Stimulated activated CD8-positive, alpha-beta memory T cell treated with anti-CD3 and anti-CD28 coated beads, Interleukin-7, amount 100 ng/mL, for 4 hours (primary cell): ENCODE results near the gene NTF4.

ENCODE experiments used
- DNase-seq, 2 donors: peaks; one replicate each; pipeline ENCODE4 v3.0.0-alpha.2; 2020; ENCODE audit warnings: low read depth in 2 of 2

The NTF4 gene, protein sequence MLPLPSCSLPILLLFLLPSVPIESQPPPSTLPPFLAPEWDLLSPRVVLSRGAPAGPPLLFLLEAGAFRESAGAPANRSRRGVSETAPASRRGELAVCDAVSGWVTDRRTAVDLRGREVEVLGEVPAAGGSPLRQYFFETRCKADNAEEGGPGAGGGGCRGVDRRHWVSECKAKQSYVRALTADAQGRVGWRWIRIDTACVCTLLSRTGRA

DNA sequence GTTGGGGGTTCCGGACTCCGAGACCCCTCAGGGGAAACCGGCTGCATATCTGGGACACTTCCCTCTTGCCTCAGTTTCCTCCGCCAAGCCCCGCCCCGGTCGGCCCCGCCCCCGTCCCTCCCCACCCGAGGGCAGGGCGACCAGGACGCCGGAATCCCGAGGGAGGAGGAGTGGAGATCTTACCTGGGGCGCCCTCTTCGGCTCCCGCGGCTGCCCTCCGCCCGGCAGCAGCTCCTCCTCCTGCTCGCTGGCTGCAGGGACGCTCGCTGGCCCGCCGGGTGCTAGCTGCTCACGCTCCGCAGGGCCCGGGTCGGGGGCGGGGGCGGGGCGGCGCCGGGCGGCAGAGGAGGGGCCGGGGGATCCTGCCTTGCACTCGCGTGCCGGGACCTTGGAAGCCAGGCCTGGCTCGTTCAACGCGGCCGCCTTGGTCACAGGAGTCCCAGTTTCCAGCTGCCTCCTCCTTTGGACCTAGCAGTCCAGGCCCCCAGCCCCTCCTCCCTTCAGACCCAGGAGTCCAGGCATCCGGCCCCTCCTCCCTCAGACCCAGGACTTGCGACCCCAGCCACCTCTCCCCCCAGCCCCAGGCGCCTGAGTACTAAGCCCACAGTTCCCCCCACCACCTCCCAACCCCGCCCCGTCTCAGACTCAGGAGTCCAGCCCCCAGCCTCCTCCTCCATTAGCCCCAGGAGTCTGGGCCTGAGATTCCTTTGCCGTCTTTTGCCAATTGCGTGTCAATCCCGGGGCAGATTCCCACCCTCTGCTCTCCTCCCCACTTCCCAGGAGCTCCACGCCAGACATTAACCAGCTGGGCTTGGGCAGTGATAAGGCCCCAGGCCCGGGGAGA lies at the start of gene NTF4:
Gene NTF4, minus strand, starts transcription at position 51 of the 844 bp plus-strand sequence. CDS start 2,821 bp downstream, outside the sequence.
- no peak for DNase-seq

DNA sequence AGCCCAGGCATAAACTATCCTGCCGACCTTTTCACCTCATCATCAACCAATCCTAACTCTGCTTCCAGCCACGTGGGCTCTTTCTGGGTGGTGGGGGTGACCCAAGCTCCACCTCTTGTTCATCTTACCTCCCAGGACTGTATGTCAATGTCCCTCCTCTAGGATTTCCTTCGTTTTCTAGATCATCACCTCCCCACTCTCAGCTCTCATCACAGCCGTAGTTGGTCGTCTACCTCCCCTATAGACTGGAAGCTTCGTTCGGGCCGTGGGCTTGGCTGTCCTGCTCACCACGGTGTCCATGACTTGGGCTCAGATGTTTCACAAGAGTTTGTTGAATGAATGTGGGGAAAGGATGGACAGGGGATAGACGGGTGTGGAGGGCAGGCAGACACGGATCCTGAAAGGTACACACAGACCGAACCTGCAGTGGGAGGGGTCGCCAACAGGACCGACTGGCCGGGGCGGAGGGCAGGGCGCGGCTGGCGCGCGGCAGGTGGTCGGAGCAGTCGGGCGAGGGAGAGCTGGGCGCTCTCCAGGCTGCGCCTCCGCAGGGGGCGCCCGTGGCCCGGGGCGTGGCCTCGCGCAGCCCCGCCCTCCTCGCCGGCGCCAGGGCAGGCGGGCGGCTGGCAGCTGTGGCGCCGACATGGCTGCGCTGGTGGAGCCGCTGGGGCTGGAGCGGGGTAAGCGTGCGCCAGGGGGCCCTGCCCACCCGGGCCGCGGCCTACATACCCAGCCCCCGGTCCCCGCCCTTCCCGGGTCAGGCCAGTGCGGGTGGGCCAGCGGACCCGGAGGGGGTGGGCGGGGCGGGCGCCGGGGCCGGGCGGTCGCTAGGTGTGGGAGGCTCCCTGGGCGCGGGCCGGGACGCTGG lies 49.4 kb upstream of the NTF4 start, which contains the start of gene LIN7B:
Gene LIN7B, plus strand, starts transcription at position 609 of the 868 bp plus-strand sequence. Its CDS starts 35 bp downstream, at position 644.
- DNase-seq: peak in 1 of 2 donors; percentile 69

DNA sequence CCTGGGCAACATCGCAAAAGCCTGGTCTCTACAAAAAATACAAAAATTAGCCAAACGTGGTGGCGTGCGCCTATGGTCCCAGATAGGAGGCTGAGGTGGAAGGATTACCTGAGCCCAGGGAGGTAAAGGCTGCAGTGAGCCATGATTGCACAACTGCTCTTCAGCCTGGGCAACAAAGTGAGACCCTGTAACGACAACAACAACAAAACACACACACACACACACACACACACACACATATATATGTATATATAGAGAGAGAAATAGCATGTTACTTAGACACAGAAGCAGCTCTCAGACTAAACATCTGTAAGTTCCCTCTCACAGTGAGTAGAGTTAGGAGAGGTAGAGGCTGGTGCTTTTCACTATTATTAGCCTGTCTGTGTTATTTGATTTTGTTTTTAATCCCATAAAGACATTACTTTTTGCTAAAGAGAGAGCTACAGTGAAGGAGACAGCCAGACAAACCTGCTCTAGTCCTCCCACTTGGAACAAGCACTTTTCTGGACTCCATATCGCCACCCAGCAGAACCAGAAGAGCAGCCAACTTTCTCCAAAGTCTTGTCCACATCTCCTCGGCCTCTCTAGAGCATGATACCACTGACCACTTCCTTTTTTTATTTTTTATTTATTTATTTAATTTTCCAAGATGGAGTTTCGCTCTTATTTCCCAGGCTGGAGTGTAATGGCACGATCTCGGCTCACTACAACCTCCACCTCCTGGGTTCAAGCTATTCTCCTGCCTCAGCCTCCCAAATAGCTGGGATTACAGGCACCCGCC lies 46.8 kb upstream of the NTF4 start:
- DNase-seq: no peak

DNA sequence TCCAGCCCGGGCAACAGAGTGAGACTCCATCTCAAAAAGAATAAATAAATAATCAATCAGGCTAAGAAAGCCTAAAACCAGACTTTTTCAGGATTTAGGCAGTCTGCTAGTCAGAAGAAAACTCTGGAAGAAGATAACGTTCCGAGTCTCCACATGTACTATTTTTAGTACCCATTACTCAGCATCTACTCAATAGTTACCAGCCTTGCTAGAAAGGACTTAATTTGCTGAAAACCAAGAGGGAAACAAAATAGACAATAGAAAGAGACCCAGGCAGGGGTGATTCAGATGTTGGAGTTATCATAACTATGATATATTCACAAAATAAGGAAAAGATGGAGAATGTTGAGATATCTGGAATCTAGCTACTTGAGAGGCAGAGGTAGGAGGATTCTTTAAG lies 45.9 kb upstream of the NTF4 start:
- DNase-seq: no peak

DNA sequence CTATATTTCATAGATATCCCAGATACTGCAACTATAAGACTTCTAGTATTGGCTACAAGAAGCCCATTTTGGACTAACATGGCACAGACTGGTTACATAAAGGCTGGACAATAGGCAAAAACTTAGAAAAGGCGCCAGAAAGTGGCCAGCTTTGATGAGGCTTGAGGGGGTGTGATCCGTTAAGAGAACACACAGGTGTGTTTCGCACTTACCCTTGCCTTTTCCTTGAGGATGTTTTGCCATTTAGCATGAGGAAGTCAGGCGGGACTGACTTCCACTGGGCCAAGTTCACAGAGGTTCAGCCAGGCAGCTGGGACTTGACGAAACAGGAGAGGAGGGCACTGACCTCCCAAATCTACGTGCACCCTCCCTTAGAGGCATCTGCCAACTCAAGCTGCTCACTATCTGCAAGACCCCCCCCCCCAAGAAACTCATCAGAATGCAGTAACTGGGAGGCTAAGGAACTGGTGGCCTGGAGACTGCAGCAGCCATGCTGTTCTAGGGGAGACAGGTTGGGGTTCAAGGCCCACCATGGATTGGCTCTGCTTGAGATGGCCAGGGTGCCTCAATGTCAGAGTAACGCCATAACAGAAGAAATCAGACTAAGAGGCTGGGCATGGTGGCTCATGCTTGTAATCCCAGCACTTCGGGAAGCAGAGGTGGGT lies 45.1 kb upstream of the NTF4 start:
- no peak for DNase-seq

DNA sequence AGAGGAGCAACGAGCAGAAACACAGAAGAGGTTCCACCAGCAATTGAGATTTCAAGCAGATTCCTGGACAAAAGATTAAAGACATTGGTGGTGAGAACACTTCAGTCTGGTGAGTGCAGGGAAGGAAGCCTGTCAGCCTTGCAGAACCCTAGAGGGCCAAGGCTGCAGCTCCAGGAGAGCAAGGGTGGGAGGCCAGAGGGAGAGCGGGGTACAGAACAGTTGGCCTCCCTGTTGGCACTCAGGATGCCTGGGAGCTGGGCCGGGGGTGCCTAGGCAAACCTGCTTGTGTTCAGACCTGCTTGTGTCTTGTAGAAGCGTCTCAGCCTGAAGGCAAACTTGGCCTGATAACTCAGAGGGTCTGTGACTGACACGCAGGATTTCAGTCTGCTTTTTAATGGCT lies 44.4 kb upstream of the NTF4 start:
- no peak for DNase-seq

DNA sequence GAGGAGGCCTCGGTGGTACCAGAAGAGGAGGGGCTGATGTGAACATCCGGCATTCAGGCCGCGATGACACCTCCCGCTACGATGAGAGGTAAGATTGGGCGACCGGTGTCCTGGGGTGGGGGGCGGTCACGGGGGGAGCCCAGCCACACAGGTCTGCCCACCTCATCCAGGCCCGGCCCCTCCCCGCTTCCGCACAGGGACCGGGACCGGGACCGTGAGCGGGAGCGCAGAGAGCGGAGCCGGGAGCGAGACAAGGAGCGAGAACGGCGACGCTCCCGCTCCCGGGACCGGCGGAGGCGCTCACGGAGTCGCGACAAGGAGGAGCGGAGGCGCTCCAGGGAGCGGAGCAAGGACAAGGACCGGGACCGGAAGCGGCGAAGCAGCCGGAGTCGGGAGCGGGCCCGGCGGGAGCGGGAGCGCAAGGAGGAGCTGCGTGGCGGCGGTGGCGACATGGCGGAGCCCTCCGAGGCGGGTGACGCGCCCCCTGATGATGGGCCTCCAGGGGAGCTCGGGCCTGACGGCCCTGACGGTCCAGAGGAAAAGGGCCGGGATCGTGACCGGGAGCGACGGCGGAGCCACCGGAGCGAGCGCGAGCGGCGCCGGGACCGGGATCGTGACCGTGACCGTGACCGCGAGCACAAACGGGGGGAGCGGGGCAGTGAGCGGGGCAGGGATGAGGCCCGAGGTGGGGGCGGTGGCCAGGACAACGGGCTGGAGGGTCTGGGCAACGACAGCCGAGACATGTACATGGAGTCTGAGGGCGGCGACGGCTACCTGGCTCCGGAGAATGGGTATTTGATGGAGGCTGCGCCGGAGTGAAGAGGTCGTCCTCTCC lies 43.2 kb upstream of the NTF4 start:
- DNase-seq: no peak

DNA sequence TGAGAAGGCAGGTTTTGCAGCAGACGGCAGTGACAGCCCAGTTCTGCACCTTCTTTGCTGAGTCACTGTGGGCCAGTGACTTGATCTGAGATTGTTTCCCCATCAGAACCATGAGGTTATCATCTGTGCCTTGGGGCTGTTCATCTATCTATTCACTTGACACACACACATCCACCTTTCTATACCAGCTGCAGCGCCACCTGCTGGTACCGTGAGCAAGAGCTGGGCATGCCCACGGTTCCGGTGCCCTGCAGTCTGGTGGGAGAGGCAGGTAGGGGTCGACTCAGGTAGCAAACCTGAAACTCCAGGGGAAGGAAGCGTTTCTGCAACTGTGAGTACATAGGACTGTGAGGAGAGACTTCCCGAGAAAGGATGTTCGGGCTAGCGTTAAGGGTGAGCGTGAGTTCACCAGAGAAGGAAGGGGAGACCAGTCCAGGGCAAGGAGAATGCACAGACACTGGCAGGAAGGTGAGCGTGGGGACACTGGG lies 42.1 kb upstream of the NTF4 start:
- peak; percentile 33 to 45 for DNase-seq

DNA sequence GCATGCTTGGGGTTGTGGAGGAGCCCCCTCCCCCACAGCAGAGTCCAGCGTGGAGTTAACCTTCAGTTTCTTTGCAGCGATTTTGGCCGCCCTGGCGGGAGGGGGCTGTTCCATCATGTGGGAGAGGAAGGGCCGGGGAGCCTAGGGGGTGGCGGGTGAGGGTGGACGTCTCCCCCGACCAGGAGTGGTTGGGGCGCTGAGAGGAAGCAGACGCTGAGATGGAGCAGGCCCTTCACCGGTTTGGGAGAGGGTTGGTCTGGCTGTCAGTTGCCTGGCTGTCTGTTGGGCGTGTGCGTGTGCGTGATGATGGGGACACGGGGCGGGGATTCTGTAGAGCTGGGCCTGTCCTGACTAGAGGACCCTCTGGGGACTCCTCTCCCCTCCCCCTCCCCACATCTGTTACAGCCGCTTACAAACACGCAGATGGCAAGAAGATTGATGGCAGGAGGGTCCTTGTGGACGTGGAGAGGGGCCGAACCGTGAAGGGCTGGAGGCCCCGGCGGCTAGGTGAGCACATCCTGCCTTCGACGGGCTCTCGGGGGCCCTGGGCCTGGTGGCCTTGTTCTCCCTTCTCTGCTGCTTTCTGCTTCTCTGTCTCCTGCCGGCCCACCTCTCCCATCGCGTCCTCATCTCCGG lies 39.7 kb upstream of the NTF4 start:
- DNase-seq: no peak

DNA sequence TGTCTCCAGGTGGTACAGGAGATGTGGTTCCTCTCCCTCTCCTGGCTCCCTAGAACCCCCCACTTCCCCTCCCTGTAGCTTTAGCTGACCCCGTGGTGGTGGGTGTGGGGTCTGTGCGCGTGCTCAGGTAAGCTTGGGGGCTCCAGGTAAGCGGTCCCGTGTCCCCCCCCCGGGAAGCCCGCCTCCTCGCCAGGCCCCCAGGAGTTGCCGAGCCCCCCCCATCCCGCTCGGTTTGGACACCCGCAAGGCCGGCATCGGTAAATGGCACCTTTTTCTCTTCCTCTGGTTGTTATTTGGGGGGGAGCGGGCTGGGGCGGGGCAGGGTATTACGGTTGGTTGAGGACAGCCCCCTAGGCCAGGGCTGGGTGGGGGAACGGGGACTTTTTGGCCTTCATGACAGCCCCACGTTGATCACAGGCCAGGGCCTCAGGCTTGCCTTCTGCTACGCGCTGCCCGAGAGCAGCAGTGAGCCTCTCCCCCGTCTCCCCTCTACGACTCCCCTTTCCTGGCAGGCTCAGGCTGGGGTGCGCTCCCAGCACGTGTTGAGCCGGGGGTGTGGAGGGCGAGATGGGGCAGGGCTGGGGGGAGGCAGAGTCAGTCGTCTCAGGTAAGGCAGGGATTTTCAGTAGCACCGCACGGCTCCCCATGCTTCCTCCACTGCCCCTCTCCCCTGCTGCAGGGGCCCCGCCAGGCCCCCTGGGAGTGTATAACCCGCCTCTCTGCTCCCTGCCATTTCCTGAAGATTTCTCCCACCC lies 38.9 kb upstream of the NTF4 start:
- DNase-seq: no peak

DNA sequence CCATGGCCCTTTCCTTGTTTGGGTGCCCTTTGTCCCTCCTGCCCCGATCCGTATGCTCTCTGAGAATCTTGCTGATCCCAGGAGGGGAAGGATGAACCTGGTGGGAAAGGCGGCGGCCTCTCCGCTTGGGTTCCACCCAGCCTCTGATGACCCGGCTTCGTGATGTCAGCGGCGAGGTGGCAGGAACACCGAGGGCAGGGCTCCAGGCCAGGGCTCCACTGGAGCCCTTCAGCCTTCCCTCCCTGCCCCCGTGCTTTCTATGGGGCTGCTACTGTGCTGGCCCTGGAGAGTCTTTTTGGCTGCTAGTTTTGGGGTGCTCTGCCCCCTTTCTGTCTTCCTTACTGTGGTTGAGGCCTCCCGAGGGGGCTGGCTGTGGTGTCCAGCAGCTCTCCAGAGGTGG lies 37.7 kb upstream of the NTF4 start:
- no peak for DNase-seq

DNA sequence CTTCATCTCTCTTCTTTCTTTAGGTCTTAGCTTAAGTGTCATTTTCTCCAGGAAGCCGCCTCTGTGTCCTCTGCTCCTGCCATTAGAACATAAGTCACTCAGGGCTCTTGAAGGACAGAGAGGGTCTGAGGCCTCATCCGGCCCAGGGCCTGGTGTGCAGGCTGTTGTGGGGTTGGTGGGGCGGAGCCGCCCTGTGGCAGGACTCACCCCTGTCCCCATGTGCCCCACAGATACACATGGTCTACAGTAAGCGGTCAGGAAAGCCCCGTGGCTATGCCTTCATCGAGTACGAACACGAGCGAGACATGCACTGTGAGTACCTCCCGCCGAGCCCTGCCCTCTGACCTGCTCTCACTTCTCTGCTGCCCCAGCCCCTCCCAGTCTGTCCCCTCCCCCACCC lies 36.5 kb upstream of the NTF4 start:
- DNase-seq: no peak

DNA sequence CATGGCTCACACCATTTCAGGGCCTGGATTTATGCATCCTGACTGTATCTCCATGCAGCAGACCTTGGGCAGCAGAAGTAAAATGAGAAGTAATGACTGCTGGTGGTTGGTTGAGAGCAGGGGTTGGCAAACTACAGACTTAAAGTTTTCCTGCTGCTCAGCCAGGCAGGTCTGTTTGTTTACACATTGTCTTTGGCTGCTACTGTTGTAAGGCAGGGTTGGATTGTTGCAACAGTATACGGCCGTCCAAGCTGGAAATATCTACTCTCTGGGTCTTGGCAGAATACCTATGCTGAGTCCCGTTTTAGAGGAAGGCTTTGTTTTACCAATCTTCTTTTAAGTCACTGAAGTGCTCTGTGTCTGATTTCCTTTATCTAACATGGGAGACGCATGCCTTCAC lies 34.2 kb upstream of the NTF4 start:
- DNase-seq: no peak

DNA sequence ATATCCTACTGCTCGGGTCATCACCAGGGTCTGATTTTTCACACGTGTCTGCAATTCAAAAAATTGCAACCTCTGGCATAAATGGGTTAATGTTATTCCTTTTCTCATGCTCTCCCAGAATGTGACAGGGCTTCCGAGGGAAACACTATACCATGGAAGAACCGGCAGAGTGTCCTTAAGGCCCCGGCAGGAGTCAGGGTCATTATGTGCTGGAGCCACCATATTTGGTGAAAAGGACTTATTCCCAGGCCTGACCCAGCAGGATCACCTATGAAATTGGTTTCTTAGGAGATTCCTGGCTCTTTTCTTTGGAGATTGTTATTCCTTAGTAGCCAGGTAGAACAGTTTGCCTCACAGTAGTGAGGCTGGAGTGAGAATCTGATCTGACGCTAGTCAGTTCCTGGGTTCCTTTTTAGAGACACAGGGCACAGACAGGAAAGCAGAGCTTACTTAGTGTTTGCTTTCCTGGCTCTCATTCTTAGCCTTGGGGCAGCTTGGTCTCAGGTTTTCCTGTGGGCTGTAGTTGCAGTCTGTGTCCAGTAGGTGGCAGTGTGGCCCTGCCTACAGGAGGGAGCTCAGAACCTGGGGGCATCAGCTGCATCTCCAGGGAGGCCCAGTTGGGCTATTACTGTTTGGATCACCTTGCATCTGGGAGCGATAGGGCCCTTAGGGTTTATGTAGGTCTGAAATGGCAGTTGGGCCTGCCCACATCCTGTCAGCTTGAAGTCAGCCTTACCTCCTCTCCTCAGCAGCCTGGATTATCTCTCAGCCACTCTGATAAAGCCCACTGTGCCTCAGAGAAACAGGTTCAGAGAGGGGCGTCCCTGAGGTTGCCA lies 33.1 kb upstream of the NTF4 start:
- peak; percentile 50 to 62 for DNase-seq

DNA sequence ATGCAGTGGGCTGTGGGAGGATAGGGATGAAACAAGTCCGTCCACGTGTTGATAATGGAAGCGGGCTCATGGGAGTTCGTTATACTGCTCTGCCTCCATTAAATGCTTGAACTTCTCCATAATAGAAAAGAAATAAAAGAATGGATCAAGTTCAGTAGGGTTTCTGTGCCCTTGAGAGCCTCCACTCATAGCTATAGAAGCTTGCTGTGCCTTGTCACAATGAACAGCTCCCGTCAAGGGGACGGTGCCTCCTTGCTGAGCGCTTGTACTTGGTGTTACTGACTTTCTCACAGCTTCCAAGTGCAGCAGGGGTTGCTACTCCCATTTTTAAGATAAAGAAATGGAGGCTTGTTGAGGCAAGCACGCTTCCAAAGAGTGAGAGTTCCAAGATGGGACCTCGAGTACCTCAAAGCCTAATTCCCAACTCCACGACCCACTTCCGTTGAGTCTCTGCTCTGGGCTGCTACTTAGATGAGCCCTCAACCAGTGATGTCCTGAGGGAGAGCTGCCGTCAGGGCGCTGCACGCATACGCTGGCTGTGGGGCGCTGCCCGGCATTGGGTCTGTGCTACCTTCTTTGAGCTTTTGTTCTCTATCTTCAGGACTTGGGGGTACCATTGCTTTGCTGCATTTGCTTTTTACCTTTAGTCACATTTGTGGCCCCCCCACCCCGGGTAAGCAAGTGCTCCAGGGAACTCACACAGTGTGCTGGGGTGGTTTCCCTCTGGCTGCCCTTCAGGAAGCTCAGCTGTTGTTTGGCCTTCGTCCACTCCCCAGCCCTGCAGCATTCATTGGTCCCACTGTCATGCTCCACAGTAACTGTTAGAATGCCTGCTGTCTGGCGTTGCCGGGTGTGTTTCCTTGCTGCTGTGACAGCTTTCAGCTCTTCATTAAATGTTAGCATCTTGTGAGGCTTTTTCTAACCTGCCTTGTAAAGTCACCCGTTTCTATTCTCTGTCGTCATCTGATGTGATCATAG lies 30.2 kb upstream of the NTF4 start:
- DNase-seq: no peak

DNA sequence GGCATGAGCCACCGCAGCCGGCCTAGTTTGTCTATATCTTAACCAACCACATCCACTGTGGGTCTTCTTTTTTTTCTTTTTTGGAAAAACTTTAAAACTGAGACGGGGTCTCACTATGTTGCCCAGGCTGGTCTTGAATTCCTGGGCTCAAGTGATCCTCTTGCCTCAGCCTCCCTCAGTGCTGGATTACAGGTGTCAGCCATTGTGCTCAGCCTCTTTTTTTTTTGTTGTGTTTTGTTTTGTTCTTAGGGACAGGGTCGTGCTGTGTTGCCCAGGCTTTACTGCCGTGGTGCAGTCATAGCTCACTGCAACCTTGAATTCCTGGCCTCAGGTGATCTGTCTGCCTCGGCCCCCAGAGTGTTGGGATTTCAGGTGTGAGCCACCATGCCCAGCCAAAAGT lies 28.1 kb upstream of the NTF4 start:
- DNase-seq: no peak
